PC-9 (cell line): Measurements from ENCODE around the gene MGLL. TPM values are rescaled to one million over a fixed set of nuclear protein-coding genes. Genes with fewer than 3 reads are reported as not detected.

Experiments
- BruUV-seq: library from RNA; stranded (reverse); fragments of 400-500 nt; replicated peaks from 2 replicates; lab custom pipeline; 2021; lab: Mats Ljungman, UMichigan
- CTCF ChIA-PET: fragments of 300-600 bp; sonication (Branson Sonifier 250); formaldehyde crosslinking; loops from one replicate; lab custom pipeline; 2022; ENCODE audit warnings: antibody characterized with exemption; lab: Charles Lee
- POLR2A ChIA-PET: fragments of 300-600 bp; sonication (Branson Sonifier 250); formaldehyde crosslinking; loops from one replicate; lab custom pipeline; 2022; ENCODE audit warnings: antibody characterized with exemption; ENCODE audit not compliant: unreplicated experiment; lab: Charles Lee
- DNase-seq, 2 experiments: peaks; one replicate each; pipeline versions ENCODE4 v3.0.0 to v3.0.0-alpha.2; 2015 to 2022; ENCODE audit warnings: mixed read lengths in 1 of 2
- H2AFZ ChIP-seq: fragments of 200-600 bp; sonication (generic); 2 replicates; pipeline ENCODE4 v1.8.1; 2017; ENCODE audit warnings: antibody characterized with exemption
- H3F3A ChIP-seq: fragments of 200-600 bp; sonication (generic); 2 replicates; pipeline ENCODE4 v1.8.1; 2017; ENCODE audit warnings: antibody characterized with exemption, mild to moderate bottlenecking, low read depth; ENCODE audit not compliant: insufficient read depth
- H3K27ac ChIP-seq: fragments of 200-600 bp; sonication (generic); 2 replicates; pipeline ENCODE4 v1.6.1; 2016; ENCODE audit warnings: mixed run types
- H3K27me3 ChIP-seq: fragments of 200-600 bp; sonication (generic); 2 replicates; pipeline ENCODE4 v1.6.1; 2016; ENCODE audit warnings: low read depth, mixed run types; ENCODE audit not compliant: insufficient read depth
- H3K36me3 ChIP-seq: fragments of 200-600 bp; sonication (generic); 2 replicates; pipeline ENCODE4 v1.6.1; 2016; ENCODE audit warnings: low read depth, mixed run types
- H3K4me1 ChIP-seq: fragments of 200-600 bp; sonication (generic); replicated peaks from 2 replicates; pipeline ENCODE4 v1.6.1; 2016; ENCODE audit warnings: mixed run types; ENCODE audit not compliant: insufficient read depth
- H3K4me2 ChIP-seq: fragments of 200-600 bp; sonication (generic); 2 replicates; pipeline ENCODE4 v1.6.1; 2017; ENCODE audit warnings: mixed run types
- H3K4me3 ChIP-seq: fragments of 200-600 bp; sonication (generic); 2 replicates; pipeline ENCODE4 v1.6.1; 2016; ENCODE audit warnings: mixed run types
- H3K79me2 ChIP-seq: fragments of 200-600 bp; sonication (generic); 2 replicates; pipeline ENCODE4 v1.6.1; 2017; ENCODE audit warnings: low read depth, mixed run types
- H3K9me2 ChIP-seq: fragments of 200-600 bp; sonication (generic); 2 replicates; pipeline ENCODE4 v1.8.1; 2017; ENCODE audit warnings: mild to moderate bottlenecking; ENCODE audit not compliant: insufficient read depth
- H3K9me3 ChIP-seq: fragments of 200-600 bp; sonication (generic); 2 replicates; pipeline ENCODE4 v1.8.1; 2016; ENCODE audit warnings: low read depth; ENCODE audit not compliant: insufficient read depth
- H4K20me1 ChIP-seq: fragments of 200-600 bp; sonication (generic); 2 replicates; pipeline ENCODE4 v1.8.1; 2017; ENCODE audit not compliant: insufficient read depth
- CTCF ChIP-seq: fragments of 200-600 bp; sonication (generic); conservative IDR thresholded peaks from 2 replicates; pipeline ENCODE4 v1.6.1; 2017; ENCODE audit warnings: mixed run types, antibody characterized with exemption, mild to moderate bottlenecking, moderate library complexity
- EZH2 ChIP-seq: fragments of 200-600 bp; sonication (generic); IDR thresholded peaks from 2 replicates; pipeline ENCODE4 v1.8.0; 2017; ENCODE audit warnings: antibody characterized with exemption, low read depth
- intact Hi-C: fragments of 100-400 bp; cut with micrococcal nuclease; formaldehyde crosslinking; loops from one replicate; pipeline ENCODE4 v1.10.0; 2022; ENCODE audit not compliant: unreplicated experiment
- total RNA-seq: library from RNA; stranded (reverse); gene quantifications from 2 replicates; pipeline ENCODE4 v1.2.3, GENCODE V29; 2021

The MGLL gene
- total RNA-seq, 1 experiment from 2014 or later = 30.7 TPM

- intact Hi-C loops = no loop called here
- Histone ChIP-seq H3K4me3 (no peak overlapping the region), H3K36me3 (0 out of 2 replicates have a peak, but pooled peaks cover 5% of the 10 kb centered on the region), H3K9me2 (no peaks in the 10 kb centered on the region), H3K4me2 (no peak overlapping the region), H4K20me1 (no peaks in the 10 kb centered on the region), H3K4me1 (peaks cover 18% of the 10 kb centered on the region), H3K79me2 (no peaks in the 10 kb centered on the region), H3K9me3 (no peaks in the 10 kb centered on the region), H2AFZ (no peak overlapping the region), H3K27ac (no peak overlapping the region), H3K27me3 (no peaks in the 10 kb centered on the region), H3F3A (no peaks in the 10 kb centered on the region)
- ChIA-PET POLR2A (no interaction called here), CTCF (no interaction called here)
- no TSS peak for BruUV-seq
- no peak for DNase-seq
- TF ChIP-seq EZH2 = no peak
- no peak for TF ChIP-seq CTCF
These were observed 47.7 kb downstream of the MGLL start for GRCh38 chr3:127774647-127775046.

GRCh38 chr3:127773752-127774395 is 48.4 kb downstream of the MGLL start:
- H4K20me1 ChIP-seq = no peaks in the 10 kb centered on the region
- peaks cover 7% of the 10 kb centered on the region for H3F3A ChIP-seq
- H3K27ac ChIP-seq = no peak overlapping the region
- H3K4me2 ChIP-seq = no peak overlapping the region
- no peaks in the 10 kb centered on the region for H3K9me3 ChIP-seq
- intact Hi-C loops = no loop called here
- H3K9me2 ChIP-seq = no peaks in the 10 kb centered on the region
- no peak for DNase-seq
- H3K4me3 ChIP-seq = no peak overlapping the region
- ChIA-PET CTCF (no interaction called here), POLR2A (no interaction called here)
- no TSS peak for BruUV-seq
- no peak overlapping the region for H2AFZ ChIP-seq
- TF ChIP-seq CTCF = no peak
- TF ChIP-seq EZH2 = no peak
- H3K4me1 ChIP-seq = peaks cover 22% of the 10 kb centered on the region
- H3K79me2 ChIP-seq = no peaks in the 10 kb centered on the region
- no peaks in the 10 kb centered on the region for H3K27me3 ChIP-seq
- 0 out of 2 replicates have a peak, but pooled peaks cover 5% of the 10 kb centered on the region for H3K36me3 ChIP-seq

- Histone ChIP-seq H3K4me2 (no peak overlapping the region), H3K79me2 (no peaks in the 10 kb centered on the region), H3K4me1 (peaks cover 28% of the 10 kb centered on the region), H3K9me2 (no peaks in the 10 kb centered on the region), H2AFZ (no peak overlapping the region), H3K9me3 (no peaks in the 10 kb centered on the region), H4K20me1 (no peaks in the 10 kb centered on the region), H3F3A (peaks cover 13% of the 10 kb centered on the region), H3K4me3 (no peak overlapping the region), H3K27ac (no peak overlapping the region), H3K27me3 (no peaks in the 10 kb centered on the region), H3K36me3 (0 out of 2 replicates have a peak, but pooled peaks cover 5% of the 10 kb centered on the region)
- ChIA-PET POLR2A (no interaction called here), CTCF (no interaction called here)
- no TSS peak for BruUV-seq
- intact Hi-C loops = no loop called here
- no peak for TF ChIP-seq EZH2
- TF ChIP-seq CTCF = no peak
- no peak for DNase-seq
These were observed 49.2 kb downstream of the MGLL start for GRCh38 chr3:127772827-127773751.
